Measurements from ENCODE around the gene SUCNR1.

- no peak for TF ChIP-seq CTCF (IDR thresholded peaks at IDR 0.05)
- no peak for TF ChIP-seq POLR2A (IDR thresholded peaks at IDR 0.05)
- TF ChIP-seq EP300 (IDR thresholded peaks at IDR 0.05) = no peak
Observed at GRCh38 chr3:151841801-151842200, 31.6 kb upstream of the SUCNR1 start.
